Effector CD4-positive, alpha-beta T cell (primary cell): Measurements from ENCODE around the gene FILIP1.

Source experiments
- DNase-seq: peaks from one replicate; pipeline ENCODE4 v3.0.0-alpha.2; 2020

Gene FILIP1

DNA sequence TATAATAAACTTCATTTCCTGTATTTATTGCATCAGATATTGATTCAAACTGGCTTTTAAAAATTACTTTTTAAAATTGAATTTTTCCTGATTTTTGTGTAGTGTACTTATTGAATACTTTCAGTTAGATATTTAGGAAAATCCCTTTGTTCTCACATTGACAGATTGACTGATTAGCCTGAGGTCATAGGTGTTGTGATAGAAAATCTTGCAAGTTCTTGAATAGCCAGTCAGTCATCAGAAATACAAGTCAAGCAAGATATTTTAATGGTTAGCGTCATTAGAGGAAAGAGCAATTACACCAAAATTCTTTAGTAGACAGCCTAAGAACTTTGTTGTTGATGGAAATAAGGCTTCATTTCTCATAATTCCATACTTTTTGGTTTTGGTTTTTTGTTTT, 205.6 kb downstream of the FILIP1 start:
- no peak for DNase-seq

DNA sequence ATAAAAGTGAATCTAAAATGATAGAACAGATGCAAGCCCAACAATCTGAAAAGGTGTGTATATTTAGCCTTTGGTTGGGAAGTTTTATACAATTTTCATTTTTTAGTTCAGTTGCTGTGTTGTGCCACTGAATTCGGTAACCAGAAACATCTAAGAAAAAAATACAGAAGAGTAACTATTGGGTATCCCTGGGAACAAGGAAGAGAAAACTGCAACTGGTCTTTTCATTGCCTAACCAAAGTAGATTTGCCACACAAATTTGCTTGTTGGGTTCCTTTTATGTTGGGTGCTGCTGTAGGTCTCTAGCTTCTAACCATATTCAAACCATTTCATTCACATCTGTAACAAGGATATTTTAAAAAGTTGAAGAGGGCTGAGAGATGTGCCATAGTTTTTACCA, 206.2 kb downstream of the FILIP1 start:
- DNase-seq, result no peak

- DNase-seq, result no peak
Observed at GRCh38 chr6:75286955-75287354, 206.6 kb downstream of the FILIP1 start.

GRCh38 chr6:75285283-75285639, 208.3 kb downstream of the FILIP1 start:
- no peak for DNase-seq

DNA sequence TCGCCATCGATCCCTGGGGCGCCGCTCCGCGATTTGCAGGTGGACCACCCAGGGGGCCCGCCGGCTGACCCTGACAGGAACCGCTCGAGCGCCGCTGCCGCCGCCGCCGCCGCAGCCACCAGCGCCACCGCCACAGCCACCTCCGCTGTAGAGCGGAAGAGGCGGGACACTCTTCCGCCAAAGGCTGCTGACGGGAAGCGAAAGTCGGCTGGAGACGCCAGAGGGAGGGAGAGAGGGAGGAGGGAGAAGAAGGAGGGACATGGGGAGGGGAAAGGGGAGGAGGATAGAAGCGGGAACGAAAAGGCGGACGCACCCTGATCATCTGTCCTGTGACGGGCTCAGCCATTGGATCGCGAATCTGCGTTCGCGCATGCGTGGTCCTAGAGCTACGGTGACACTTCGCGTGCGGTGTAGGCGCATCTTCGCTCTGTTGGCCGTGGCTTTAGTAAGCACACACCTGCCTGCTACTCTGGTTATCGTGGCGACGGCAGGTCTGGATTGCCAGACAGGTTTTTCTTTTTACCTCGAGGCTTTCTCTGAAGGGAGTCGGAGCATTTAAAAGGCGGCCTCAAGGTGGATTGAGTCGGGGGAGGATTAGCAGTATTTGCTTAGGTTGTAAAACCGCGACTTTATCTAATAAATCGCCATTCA, 208.8 kb downstream of the FILIP1 start, which contains the start of gene TMEM30A:
Gene TMEM30A (minus strand): TSS at position 161 of the 651 bp plus-strand sequence. CDS start 154 bp downstream, at position 7.
- peak; percentile 95 for DNase-seq

- peak; percentile 4 for DNase-seq
Observed at GRCh38 chr6:75283907-75284631, 209.5 kb downstream of the FILIP1 start.

DNA sequence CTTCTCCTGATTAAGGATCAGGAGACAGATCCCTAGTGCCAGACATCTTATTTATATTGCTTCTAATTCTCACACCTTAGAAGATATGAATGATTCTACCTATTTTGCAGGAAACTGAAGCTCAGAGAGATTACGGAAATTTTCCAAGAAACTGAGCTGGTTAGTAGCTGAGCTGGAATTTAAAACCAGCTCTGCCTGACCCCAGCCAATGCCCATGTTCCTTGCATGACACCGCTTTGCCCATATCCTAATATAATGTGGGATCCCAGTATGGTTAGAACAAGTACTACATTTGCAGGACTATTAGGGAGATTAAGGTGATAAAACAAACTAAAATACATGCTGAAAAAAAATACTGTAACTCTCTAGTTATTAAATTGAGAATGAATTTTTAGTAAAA, 210.9 kb downstream of the FILIP1 start:
- DNase-seq, result no peak

GRCh38 chr6:75281653-75282052, 211.9 kb downstream of the FILIP1 start:
- DNase-seq, result no peak

DNA sequence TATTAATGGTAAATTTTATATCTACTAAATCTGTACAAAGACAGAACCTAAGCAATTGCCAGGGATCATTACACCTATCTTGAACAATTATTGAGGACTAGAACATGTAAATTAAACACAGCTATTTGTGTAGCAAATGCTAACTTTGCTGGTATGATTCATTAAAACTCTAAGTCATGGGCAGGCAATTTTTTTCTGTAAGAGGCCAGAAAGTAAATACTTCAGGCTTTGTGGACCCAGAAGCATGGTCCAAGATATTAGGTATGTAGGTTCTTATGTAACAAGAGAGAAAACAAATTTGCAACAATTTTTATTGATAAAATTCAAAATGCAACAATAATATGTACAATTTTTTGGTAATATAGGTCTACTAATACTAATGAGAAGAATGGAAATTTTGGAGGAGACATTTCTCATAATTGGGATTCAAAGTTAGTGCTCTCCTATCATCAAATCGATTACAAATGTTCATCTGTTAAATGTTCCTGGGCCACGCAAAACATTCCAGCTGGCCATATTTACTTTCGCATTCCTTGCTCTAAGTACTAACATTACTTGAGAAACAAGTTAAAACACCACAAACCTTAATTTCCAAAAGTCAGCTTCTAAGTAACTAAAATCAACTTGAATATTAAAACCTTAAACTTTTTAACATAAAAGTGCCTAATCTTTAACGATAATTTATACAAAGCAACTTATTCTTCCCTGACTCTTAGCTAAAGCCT, 213.3 kb downstream of the FILIP1 start:
- no peak for DNase-seq

DNA sequence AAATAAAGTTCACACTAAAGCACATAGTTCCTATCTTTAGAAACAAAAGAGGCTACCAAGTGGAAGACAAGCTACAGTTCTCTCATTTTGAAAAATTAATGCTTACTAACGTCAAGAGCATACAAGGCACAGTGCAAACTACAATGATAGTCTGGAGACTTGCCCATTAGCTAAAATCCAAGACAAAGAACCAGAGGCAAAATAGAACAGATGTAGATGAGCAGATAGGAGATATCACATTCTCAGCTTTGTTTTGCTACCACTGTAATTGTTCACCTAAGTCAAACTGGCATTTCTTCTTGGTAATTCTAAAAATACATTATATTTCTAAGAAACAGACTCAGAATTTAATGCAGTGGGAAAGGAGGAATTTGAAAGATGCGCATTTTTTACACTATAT, 214.2 kb downstream of the FILIP1 start:
- no peak for DNase-seq

DNA sequence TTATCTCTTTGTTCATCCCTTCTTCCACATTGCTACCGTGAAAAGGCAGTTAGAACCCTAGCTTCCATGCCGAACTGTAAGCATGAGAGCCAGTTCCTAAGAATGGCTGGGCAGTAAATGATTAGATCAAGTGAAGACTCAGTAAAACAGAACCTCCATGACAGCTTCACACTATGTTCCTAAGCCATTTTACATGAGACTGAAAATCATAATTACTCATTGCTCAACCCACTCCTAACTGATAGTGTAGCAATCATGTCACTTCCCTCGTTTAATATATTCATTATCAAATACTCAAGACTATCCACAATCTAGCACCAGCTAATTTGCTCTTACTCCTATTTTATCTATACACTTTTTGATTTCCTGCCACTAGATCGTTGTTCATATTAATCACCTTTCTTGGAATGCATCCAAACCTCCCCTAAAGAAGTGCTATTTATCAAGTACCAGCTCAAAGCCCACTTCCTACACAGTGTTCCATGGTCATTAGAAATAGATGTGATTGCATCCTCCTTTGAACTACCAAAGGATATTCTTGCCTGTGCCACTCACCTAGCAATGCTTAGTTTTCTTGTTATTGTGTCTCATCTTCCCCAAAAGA, 215.0 kb downstream of the FILIP1 start:
- no peak for DNase-seq

- DNase-seq, result no peak
Observed at GRCh38 chr6:75275067-75275466, 218.5 kb downstream of the FILIP1 start.

GRCh38 chr6:75273009-75273408, 220.6 kb downstream of the FILIP1 start:
- DNase-seq, result no peak

GRCh38 chr6:75272145-75272840, 221.3 kb downstream of the FILIP1 start:
- no peak for DNase-seq

DNA sequence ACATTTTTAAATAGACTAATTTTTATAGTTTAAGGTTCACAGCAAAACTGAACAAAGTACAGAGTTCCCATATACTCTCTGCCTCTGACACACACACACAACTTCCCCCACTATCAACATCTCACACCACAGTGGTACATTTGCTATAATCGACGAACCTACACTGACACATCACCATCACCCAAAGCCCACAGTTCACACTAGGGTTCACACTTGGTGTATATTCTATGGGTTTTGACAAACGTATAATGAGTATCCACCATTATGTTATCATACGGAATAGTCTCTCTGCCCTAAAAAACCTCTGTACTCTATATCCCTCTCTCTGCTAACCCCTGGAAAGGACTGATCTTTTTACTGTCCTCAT, 224.6 kb downstream of the FILIP1 start:
- no peak for DNase-seq

DNA sequence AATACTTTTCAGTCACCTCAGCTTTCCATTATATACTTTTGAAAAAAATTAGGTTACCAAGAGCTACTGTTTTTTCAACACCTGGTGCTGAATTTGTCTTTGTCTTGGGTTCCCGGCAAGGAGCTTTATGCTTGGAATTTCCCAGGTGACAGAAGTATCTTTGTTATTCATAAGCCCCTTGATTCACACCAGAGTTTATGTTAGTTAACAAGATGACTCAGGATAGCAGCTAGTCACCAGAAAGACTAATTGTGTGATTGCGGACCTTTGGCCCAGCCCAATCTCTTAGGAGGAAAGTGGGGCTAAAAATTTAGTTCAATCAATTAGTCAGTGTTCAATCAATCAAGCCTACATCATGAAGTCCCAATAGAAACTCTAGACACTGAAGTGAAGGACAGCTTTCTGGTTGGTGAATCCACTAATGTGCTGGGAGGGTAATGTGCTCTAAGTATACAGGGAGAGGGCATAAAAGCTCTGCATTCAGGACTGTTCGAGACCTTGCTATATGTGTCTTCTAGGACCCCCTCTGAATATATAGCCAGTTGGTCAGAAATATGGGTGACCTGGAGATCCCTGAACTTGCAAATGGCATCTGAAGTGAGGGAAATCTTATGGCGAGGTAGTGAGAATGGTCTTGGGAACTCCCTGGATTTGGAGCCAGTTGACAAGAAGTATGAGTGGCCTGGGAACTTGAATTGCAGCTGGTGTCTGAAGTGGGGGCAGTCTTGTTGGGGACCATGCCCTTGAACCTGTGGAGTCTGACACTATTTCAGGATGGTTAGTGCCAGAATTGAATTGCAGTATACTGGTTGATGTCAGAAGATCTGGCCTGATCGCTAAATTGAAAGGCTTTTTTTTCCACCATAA, 225.2 kb downstream of the FILIP1 start:
- DNase-seq, result no peak

DNA sequence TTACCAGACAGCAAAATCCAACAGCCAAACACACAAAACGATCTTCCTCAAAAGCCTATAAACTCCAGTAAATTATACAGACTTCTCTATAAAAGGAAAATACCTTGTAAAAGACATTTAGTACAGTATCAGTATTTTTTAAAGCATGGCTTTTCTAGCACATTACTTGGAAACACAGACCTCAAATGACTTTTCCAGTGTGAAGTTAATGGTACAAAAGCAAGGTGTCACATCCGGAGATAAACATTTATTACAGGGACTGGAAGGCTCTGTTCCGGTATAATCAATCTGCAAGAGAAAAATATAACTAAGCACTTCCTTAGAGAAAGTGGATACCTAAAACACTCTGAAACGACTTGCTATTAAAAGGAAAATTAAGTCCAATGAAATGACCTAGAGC, 226.1 kb downstream of the FILIP1 start:
- DNase-seq, result no peak

DNA sequence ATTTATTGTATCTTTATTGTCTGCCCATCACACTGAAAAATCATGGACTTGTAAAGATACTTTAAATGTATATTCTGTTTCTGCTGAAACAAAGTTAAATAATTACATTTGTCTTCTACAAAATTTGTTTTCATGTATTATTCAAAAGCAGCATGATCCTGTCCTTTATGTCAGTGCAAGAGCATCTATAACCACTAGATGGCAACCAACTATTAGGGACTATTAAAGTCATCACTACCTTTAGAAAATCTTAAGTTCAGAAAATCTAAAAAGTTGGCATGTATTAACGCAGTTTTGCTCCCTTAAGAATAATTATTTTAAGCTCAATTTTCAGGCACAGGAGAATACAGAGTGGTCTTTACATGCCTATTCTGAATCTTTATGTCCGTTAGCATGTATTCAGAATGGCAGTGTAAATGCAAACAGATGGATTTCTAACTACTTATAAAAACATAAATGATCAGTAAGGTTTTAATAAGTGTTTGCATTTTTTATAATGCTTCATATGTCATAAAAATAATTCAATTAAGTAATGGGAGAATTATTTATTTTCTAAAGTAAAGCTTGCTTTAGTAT, 226.8 kb downstream of the FILIP1 start:
- no peak for DNase-seq

DNA sequence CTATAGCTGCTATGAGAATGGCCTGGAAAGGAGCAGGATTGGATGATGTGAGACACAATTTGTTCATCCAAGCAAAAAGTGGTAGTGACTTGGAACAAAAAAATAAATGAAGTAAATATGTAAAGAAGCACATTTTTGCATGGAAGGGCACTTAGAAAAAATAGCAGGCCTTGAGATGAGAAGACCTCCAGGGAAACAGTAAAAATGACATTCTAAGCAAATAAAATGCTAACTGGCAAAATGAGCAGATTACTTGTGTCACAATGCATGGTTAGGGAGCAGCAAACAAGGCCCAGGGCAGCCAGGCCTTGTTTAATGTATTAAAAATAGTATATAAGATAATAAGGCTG, 230.2 kb downstream of the FILIP1 start:
- no peak for DNase-seq

- DNase-seq, result no peak
Observed at GRCh38 chr6:75262716-75263400, 230.7 kb downstream of the FILIP1 start.

- no peak for DNase-seq
Observed at GRCh38 chr6:75261299-75261698, 232.3 kb downstream of the FILIP1 start.
